Prostate gland (tissue), 2 donors: ENCODE data around the gene NPPA.

Experiments
- CTCF ChIP-seq, 4 experiments: fragments of 200-600 bp in 2 of 4; fragments of 450-650 bp in 2 of 4; sonication (generic) in 2 of 4; IDR thresholded peaks; 1 replicate in 3 of 4; 2 replicates in 1 of 4; pipeline ENCODE4 v1.5.1; 2016 to 2019; ENCODE audit warnings: antibody characterized with exemption in 4 of 4, mild to moderate bottlenecking in 2 of 4, moderate library complexity in 2 of 4
- POLR2A ChIP-seq: fragments of 450-650 bp; IDR thresholded peaks from one replicate; pipeline ENCODE4 v1.6.1; 2016; ENCODE audit warnings: antibody characterized with exemption, mild to moderate bottlenecking
- POLR2AphosphoS5 ChIP-seq: sonication (generic); formaldehyde crosslinking; IDR thresholded peaks from one replicate; pipeline ENCODE4 v1.6.1; 2017; ENCODE audit warnings: antibody characterized with exemption

- no peak for TF ChIP-seq CTCF (IDR thresholded peaks at IDR 0.05)
- no peak for TF ChIP-seq POLR2AphosphoS5
- no peak for TF ChIP-seq POLR2A
These were observed 34.3 kb upstream of the NPPA start for GRCh38 chr1:11881749-11882441.
